ENCODE measurements around the gene PRKG1. TPM values are rescaled to one million over a fixed set of nuclear protein-coding genes. Genes with fewer than 3 reads are reported as not detected.

Gene PRKG1
- total and polyA plus RNA-seq, 2 donors (not counting 1 experiment from before 2014, with no cell fraction given) = not detected

GRCh38 chr10:51672039-51672535 is 597.8 kb downstream of the PRKG1 start:
- Mint-ChIP-seq H3K4me3 (no peak overlapping the region), H3K9me3 (ENCODE audit: insufficient read depth) (no peaks in the 10 kb centered on the region), H3K27ac (no peak overlapping the region), H3K27me3 (peaks cover 13% of the 10 kb centered on the region), H3K4me1 (no peaks in the 10 kb centered on the region)
- Histone ChIP-seq H3K9me3 (ENCODE audit: control extremely low read depth in 1 of 3, control insufficient read depth in 2 of 3, insufficient read depth in 1 of 3, low read length in 2 of 3) (no peaks in the 10 kb centered on the region), H3K4me3 (ENCODE audit: control extremely low read depth in 1 of 5, extremely low read depth in 1 of 5, insufficient read depth in 1 of 5, low read depth in 2 of 5, low read length in 4 of 5) (no peak overlapping the region), H2AFZ (ENCODE audit: insufficient read depth, low read depth, low read length, poor library complexity, severe bottlenecking) (no peak overlapping the region), H3K36me3 (replicated peaks in 1 of 2; ENCODE audit: control extremely low read depth in 1 of 2, control insufficient read depth in 1 of 2, extremely low read depth in 1 of 2, insufficient read depth in 2 of 2, low read length in 1 of 2) (no peaks in the 10 kb centered on the region), H3K4me1 (ENCODE audit: control insufficient read depth in 2 of 2, insufficient read depth in 2 of 2, low read length in 2 of 2) (no peaks in the 10 kb centered on the region), H3K27me3 (replicated peaks in 1 of 4; ENCODE audit: control extremely low read depth in 1 of 4, control insufficient read depth in 3 of 4, insufficient read depth in 4 of 4, low read length in 3 of 4) (no peaks in the 10 kb centered on the region), H4K20me1 (ENCODE audit: control insufficient read depth, insufficient read depth, low read length, poor library complexity, severe bottlenecking) (no peaks in the 10 kb centered on the region), H3K79me2 (ENCODE audit: control insufficient read depth, insufficient read depth, low read length) (no peaks in the 10 kb centered on the region), H3K4me2 (replicated peaks; ENCODE audit: low read depth, low read length, poor library complexity, severe bottlenecking) (no peak overlapping the region), H3K9ac (ENCODE audit: low read length) (no peak overlapping the region), H3K27ac (ENCODE audit: low read length in 2 of 2) (no peak overlapping the region)
- ATAC-seq (ENCODE audit: low read depth) (no peak), DNase-seq (no peak)
- intact Hi-C loops (cut with micrococcal nuclease) = no loop called here
- TF ChIP-seq CTCF (IDR thresholded peaks at IDR 0.05) (no peak), EZH2 (IDR thresholded peaks at IDR 0.05; ENCODE audit: borderline replicate concordance, insufficient read depth, low read depth, low read length, poor library complexity, severe bottlenecking) (no peak)
- ChIA-PET CTCF (no interaction called here), POLR2A (no interaction called here)

GRCh38 chr10:51675088-51675487 is 600.8 kb downstream of the PRKG1 start:
- ATAC-seq (ENCODE audit: low read depth) = no peak

More at GRCh38 chr10:51675088-51675487, 600.8 kb downstream of the PRKG1 start:
- intact Hi-C loops (cut with micrococcal nuclease) = no loop called here
- Mint-ChIP-seq H3K4me3 (no peak overlapping the region), H3K4me1 (no peaks in the 10 kb centered on the region), H3K9me3 (ENCODE audit: insufficient read depth) (no peaks in the 10 kb centered on the region), H3K27me3 (peaks cover 15% of the 10 kb centered on the region), H3K27ac (no peak overlapping the region)
- H3K4me1 ChIP-seq (ENCODE audit: control insufficient read depth in 2 of 2, insufficient read depth in 2 of 2, low read length in 2 of 2) = no peaks in the 10 kb centered on the region
- peaks cover 0 to 7% (median 0%) of the 10 kb centered on the region in 4 experiments for H3K27me3 ChIP-seq (replicated peaks in 1 of 4; ENCODE audit: control extremely low read depth in 1 of 4, control insufficient read depth in 3 of 4, insufficient read depth in 4 of 4, low read length in 3 of 4)
- H4K20me1 ChIP-seq (ENCODE audit: control insufficient read depth, insufficient read depth, low read length, poor library complexity, severe bottlenecking) = no peaks in the 10 kb centered on the region
- DNase-seq = no peak
- H3K36me3 ChIP-seq (replicated peaks in 1 of 2; ENCODE audit: control extremely low read depth in 1 of 2, control insufficient read depth in 1 of 2, extremely low read depth in 1 of 2, insufficient read depth in 2 of 2, low read length in 1 of 2) = no peaks in the 10 kb centered on the region
- H3K27ac ChIP-seq (ENCODE audit: low read length in 2 of 2) = no peak overlapping the region
- no peaks in the 10 kb centered on the region for H3K9me3 ChIP-seq (ENCODE audit: control extremely low read depth in 1 of 3, control insufficient read depth in 2 of 3, insufficient read depth in 1 of 3, low read length in 2 of 3)
- TF ChIP-seq EZH2 (IDR thresholded peaks at IDR 0.05; ENCODE audit: borderline replicate concordance, insufficient read depth, low read depth, low read length, poor library complexity, severe bottlenecking) (no peak), CTCF (IDR thresholded peaks at IDR 0.05) (no peak)
- H3K9ac ChIP-seq (ENCODE audit: low read length) = no peak overlapping the region
- H3K79me2 ChIP-seq (ENCODE audit: control insufficient read depth, insufficient read depth, low read length) = no peaks in the 10 kb centered on the region
- ChIA-PET CTCF (no interaction called here), POLR2A (no interaction called here)
- H2AFZ ChIP-seq (ENCODE audit: insufficient read depth, low read depth, low read length, poor library complexity, severe bottlenecking) = no peak overlapping the region
- no peak overlapping the region for H3K4me3 ChIP-seq (ENCODE audit: control extremely low read depth in 1 of 5, extremely low read depth in 1 of 5, insufficient read depth in 1 of 5, low read depth in 2 of 5, low read length in 4 of 5)
- no peak overlapping the region for H3K4me2 ChIP-seq (replicated peaks; ENCODE audit: low read depth, low read length, poor library complexity, severe bottlenecking)

All from B cell (primary cell).